Breast epithelium (tissue), 3 donors: ENCODE results near the gene TTC17.

ENCODE experiments used
- POLR2A ChIP-seq: fragments of 450-650 bp; IDR thresholded peaks from one replicate; pipeline ENCODE4 v1.6.1; 2016; ENCODE audit warnings: antibody characterized with exemption, mild to moderate bottlenecking, moderate library complexity
- POLR2AphosphoS5 ChIP-seq, 3 donors: sonication (generic); formaldehyde crosslinking; IDR thresholded peaks; one replicate each; pipeline ENCODE4 v1.6.1; 2017; ENCODE audit warnings: antibody characterized with exemption in 3 of 3
- TF ChIP-seq, protein P1 (sequence below), 3 donors: fragments of 450-650 bp; IDR thresholded peaks; one replicate each; pipeline ENCODE4 v1.5.1; 2016 to 2017; ENCODE audit warnings: antibody characterized with exemption in 3 of 3, mild to moderate bottlenecking in 3 of 3, moderate library complexity in 3 of 3

GRCh38 chr11:43467958-43468357 lies 109.2 kb downstream of the TTC17 start:
- TF ChIP-seq, protein P1, sequence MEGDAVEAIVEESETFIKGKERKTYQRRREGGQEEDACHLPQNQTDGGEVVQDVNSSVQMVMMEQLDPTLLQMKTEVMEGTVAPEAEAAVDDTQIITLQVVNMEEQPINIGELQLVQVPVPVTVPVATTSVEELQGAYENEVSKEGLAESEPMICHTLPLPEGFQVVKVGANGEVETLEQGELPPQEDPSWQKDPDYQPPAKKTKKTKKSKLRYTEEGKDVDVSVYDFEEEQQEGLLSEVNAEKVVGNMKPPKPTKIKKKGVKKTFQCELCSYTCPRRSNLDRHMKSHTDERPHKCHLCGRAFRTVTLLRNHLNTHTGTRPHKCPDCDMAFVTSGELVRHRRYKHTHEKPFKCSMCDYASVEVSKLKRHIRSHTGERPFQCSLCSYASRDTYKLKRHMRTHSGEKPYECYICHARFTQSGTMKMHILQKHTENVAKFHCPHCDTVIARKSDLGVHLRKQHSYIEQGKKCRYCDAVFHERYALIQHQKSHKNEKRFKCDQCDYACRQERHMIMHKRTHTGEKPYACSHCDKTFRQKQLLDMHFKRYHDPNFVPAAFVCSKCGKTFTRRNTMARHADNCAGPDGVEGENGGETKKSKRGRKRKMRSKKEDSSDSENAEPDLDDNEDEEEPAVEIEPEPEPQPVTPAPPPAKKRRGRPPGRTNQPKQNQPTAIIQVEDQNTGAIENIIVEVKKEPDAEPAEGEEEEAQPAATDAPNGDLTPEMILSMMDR (IDR thresholded peaks at IDR 0.05): no peak
- no peak for TF ChIP-seq POLR2A
- no peak for TF ChIP-seq POLR2AphosphoS5 (IDR thresholded peaks at IDR 0.05)
